Measurements from ENCODE around the gene SCN2B.
A peak's percentile ranks its signal among the peaks of the same experiment; 100 is the strongest.

SCN2B gene

GRCh38 chr11:118152552-118153471 lies 23.6 kb downstream of the SCN2B start, which contains the start of gene SCN4B:
Gene SCN4B, minus strand, starts transcription at chr11:118152823. Its CDS starts 150 bp downstream, at chr11:118152673.
- DNase-seq, result no peak

DNA sequence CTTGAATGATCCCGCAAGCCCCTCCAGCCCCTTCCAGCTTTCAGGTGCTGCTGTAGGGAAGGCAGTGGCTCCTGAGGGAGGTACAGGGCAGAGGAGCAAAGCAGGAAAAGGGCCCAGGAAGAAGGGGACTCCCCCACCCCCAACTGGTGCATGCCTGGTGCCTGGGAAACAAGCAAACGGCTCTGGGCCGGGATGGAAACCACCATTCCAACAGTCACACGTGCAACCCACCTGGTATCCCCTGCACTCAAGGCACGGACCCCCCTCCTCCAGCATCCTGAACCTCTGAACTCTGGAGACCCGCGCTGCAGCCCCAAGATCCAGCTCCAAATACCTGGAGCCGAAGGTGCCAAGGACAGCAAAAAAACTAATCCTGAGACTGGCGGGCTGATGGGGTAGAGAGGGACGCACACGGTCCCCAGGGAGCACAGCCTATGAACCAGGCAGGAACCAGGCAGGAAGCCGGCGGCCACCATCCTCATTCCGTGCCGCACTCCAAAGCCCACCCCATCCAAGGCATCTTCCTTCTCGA lies 24.4 kb downstream of the SCN2B start:
- DNase-seq, result no peak

DNA sequence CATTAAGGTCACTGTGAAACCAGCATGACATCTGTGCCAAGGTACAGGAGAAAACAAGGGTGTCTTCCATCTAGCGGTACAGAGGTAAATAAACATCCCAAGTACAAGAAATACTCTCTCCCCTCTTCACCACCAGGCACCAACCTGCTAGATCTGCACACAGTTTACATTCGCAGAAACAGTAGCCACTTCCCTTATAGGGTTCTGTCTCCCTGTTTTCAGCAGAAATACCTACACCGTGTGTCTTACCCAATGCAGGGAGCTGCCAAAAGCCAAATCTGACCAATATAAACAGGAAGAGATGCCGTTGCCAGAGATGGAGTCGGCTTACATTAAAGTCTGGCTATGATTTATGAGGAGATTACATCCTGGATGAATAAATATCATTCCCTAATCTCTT lies 25.0 kb downstream of the SCN2B start:
- no peak for DNase-seq

GRCh38 chr11:118149493-118149892 lies 26.9 kb downstream of the SCN2B start:
- no peak for DNase-seq

DNA sequence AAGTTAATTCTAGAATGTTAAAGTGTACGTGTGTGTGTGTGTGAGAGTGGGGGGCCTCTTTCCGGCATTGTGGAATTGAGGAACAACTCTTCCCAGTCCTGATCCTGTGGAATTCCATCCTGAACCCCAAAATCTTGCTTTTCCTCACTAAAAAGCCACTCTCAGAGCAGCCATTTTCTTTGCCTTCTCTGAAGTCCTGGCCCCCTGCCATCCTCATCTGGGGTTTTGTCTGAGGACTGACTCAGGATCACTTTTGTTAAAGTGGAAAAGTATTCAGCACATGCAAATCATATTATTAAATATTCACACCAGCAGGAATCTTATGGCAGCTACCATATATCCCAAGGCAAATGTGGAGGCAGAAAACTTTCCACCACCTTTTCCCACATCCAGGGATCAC lies 27.6 kb downstream of the SCN2B start:
- no peak for DNase-seq

DNA sequence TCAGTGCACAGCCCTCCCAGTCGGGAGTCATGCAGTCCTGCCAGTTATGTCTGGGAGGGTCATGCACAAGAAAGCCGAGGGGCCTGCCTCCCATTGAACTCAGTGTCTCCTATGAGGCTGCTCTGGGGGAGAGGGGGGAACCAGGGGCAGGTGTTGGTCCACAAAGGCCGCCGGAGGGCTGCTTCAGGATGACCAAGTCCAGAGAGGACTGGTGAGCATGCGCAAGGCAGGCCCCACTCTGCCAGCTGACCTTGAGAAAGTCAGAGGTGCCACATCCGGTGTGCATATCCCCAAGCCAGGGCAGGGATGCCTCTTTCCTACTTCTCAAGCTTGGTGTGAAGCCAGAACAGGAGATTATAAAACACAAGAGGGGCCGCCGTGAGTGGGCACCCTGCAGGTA lies 28.2 kb downstream of the SCN2B start:
- no peak for DNase-seq

DNA sequence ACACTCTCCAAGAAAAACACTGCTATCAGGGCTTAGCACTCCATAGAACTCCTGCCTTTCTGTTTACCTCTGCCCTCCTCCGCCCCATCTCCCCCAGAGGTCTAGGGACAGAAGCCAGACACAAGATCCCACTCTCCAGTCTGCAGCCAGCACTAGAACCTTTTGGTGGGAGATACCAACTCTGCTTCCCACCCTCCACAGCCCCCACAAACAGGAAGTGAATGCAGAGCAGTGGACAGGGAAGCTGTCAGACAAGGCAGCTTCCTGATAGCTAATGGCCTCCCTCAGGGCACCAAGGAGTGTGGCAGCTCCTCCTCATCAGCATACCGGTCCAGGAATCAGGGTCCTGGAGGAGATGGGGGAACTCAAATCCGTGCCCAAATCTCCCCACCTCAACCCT lies 28.9 kb downstream of the SCN2B start:
- DNase-seq, result no peak

GRCh38 chr11:118146554-118146953 lies 29.9 kb downstream of the SCN2B start:
- DNase-seq, result no peak

GRCh38 chr11:118145285-118146227 lies 30.9 kb downstream of the SCN2B start:
- peak; percentile 86 to 87 for DNase-seq

- no peak for DNase-seq
These were observed 31.9 kb downstream of the SCN2B start for GRCh38 chr11:118144301-118145268.

DNA sequence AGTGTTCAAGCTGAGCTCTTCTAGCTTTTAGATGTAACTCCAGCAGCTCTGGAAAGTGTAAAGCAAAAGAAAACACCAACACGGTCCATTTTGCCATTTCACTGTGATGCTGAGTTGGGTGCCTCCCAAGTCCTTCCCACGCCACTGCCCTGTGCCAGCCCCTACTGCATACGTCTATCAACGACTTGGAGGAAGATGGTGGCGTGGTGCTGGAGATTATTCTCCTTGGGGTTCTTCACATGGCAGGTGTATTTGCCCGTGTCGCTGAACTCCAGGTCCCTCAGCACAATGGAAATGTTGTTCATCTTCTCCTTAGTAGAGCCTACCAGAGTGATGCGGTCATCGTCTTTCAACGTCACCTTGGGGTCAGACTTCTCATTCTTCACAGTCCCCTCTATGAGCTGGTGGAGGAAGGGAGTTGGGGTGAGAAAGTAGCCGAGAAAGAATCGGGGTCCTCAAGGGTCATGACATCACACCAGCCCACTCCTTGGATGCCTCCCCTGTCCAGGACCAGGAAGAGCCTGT lies 32.7 kb downstream of the SCN2B start:
- no peak for DNase-seq

GRCh38 chr11:118142809-118143208 lies 33.6 kb downstream of the SCN2B start:
- no peak for DNase-seq

- no peak for DNase-seq
These were observed 34.4 kb downstream of the SCN2B start for GRCh38 chr11:118142081-118142480.

DNA sequence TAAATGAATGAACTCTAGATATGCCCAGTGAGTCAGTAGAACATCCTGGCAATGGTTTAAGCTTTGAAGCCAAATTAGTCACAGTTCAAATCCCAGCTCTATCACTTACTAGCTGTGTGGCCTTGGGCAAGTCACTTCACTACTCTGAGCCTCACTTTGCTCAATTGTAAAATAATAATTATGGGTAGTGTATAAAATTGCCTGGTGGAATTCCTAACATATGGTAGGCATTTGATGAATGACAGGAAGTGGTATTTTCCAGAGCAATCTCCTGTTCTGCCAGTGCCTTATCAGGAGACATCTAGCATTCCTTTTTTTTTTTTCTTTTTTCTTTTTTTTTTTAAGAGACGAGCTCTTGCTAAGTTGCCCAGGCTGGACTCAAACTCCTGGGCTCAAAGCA lies 36.9 kb downstream of the SCN2B start:
- DNase-seq, result no peak

DNA sequence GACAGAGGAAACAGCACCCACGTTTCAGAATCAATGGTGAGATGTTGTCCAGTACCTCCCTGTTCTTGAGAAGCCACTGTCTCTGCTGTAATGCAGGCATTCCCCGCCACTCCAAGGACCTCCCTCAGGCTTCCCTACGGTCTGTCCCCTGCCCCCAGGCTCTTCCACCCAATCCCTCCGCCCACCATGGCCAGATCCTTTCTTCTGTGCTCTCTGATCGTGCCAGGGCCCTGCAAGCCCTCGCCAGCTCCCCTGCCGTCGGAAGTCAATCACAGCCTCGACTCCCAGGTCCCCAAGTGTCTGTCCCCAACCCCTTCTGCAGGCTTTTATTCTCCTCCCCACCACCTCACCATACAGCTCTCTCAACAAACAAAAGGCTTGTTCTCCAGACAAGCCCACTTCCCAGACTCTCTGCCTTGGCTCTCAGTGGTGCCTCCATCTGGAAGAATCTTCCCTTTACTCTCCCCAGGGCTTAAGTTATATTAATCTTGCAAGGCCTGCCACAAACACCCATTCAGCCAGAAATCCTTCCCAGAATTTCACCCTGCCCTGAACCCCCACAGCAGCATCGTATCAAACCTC lies 37.5 kb downstream of the SCN2B start:
- DNase-seq, result no peak

DNA sequence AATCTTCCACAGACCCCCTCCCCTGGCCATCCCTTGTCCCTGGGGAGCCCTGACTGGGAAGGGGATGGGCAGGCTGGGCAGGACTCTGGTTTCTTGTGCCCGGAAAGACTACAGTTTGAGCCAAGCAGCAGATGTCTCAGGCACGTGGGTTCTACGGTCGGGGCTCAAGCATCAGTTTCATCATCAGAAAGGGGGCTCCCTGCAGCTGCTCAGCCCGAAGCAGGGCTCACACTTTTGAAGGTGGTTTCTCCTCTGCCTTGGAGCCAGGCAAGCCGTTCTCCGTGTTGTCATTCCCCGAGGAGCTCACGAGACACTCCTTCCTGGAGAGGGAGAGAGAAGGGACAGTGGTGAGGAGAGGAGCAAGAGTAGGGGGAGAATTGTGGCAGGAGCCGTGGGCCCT lies 39.6 kb downstream of the SCN2B start:
- no peak for DNase-seq

DNA sequence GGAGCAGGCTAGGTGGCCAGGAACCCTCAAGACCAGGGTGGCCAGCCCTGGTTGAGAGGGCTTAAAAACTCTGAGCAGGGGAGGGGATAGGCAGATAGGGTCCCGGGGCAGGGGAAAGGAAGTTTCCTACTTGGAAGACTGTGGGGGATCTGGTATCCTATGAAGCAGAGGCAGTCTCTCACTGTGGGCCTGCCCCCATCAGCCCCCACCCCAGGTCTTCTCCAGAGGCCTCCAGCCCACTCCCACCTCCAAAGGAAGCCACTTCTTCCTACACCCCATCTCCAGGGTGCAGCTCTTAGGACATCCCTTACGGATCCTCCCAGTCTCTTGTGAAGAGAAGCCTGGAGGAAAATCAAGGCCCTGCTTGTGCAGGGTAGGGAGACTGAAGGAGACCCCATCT lies 40.1 kb downstream of the SCN2B start:
- no peak for DNase-seq

GRCh38 chr11:118135796-118136165 lies 40.7 kb downstream of the SCN2B start:
- no peak for DNase-seq

DNA sequence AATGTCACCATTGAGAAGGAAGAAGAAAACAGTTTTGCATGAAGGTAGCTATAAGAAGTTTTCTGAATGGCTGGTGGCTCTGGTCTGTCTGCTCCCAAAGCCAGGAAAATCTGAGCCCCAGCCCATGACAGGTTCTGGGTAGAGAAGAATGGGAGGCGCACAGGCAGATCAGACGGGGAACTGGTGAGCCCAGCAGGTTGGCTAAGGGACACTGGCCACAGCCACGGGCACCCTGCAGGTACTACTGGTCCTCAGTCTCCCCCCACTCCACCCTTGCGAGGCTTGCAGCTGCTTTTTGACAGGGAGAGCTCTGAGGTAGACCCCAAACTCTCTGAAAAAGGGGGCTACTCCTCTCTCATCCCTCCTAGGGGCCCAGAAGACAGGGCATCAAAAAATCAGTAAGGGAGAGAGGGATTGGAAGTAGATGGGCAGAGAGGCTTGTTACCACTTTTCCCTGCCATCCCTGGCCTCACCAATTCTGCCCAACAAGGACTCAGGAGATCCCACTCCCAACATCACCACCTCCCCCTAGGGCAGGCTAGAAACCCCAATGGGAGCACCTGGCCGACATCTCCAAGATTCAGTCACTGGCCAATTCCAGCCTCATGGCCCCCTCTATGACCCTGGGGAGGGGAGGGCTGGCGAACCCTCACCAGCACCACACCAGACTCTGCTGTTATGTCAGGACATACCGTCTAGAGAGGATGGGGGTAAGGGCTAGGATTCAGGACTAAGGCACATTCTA lies 41.2 kb downstream of the SCN2B start:
- DNase-seq, result no peak

DNA sequence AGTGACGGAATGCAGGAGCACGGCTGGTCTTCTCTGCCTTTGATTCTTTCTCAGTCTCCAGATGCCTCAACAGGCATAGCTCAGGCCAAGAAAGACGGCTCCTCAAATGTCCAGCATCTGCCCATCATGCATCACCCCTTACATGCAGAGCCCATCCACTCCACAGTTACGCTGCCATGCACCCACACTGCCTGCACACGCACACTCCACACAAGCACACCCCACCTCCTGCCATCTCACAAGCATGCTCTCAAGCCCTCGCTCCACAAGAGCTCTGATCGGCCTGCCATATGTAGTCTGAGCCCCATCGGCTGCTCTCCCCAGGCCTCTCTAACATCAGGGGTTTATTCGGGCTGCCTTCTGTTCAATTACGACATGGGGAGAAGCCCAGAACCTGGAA lies 42.6 kb downstream of the SCN2B start:
- no peak for DNase-seq
